Measurements from ENCODE around the gene STRAP.

GRCh38 chr12:15854916-15855315, 27.3 kb upstream of the STRAP start:
- TF ChIP-seq CTCF (IDR thresholded peaks at IDR 0.05; ENCODE audit: insufficient read depth, low read length, poor library complexity, severe bottlenecking) (no peak), EZH2phosphoT487 (conservative IDR thresholded peaks at IDR 0.05; ENCODE audit: low read length) (no peak)
